ENCODE data around the gene KNCN.

KNCN gene

GRCh38 chr1:46497020-46497419 lies 54.4 kb downstream of the KNCN start:
- no peak for DNase-seq

GRCh38 chr1:46496505-46496904 lies 54.9 kb downstream of the KNCN start:
- no peak for DNase-seq

GRCh38 chr1:46495778-46496177 lies 55.7 kb downstream of the KNCN start:
- no peak for DNase-seq
